Urinary bladder (tissue), 4 donors: ENCODE data around the gene ACTN1. TPM values are rescaled to one million over a fixed set of nuclear protein-coding genes. Genes with fewer than 3 reads are reported as not detected.

ENCODE experiments used
- DNase-seq: peaks from one replicate; pipeline ENCODE4 v3.0.0-alpha.2; 2015; ENCODE audit errors: extremely low spot score
- H3K27ac ChIP-seq: one replicate; pipeline ENCODE4 v1.5.1; 2013; ENCODE audit warnings: low read depth, mild to moderate bottlenecking, moderate library complexity
- H3K36me3 ChIP-seq: one replicate; pipeline ENCODE4 v1.6.1; 2013; ENCODE audit warnings: mild to moderate bottlenecking, moderate library complexity; ENCODE audit not compliant: insufficient read depth
- H3K4me1 ChIP-seq: one replicate; pipeline ENCODE4 v1.6.1; 2013; ENCODE audit warnings: mild to moderate bottlenecking, moderate library complexity; ENCODE audit not compliant: insufficient read depth
- H3K4me3 ChIP-seq: one replicate; pipeline ENCODE4 v1.5.1; 2013; ENCODE audit warnings: low read depth, low read length
- WGBS: extraction: QIAGEN DNeasy Blood & Tissue Kit; methylation state at CpG from one replicate; pipeline ENCODE4 v1.1.7; 2013; 5-methylcytosine and 5-hydroxymethylcytosine counted together
- polyA plus RNA-seq: library from polyadenylated mRNA; stranded (reverse); fragments of 200-250 nt; gene quantifications from one replicate; pipeline ENCODE4 v1.2.3, GENCODE V29; 2013
- total RNA-seq: library from RNA; depleted of rRNA; stranded (reverse); fragments of >200 nt; gene quantifications from one replicate; pipeline ENCODE4 v1.2.3, GENCODE V29; 2014
- donor health status: healthy with polysubstance abuse.
- donor health status: healthy.

The ACTN1 gene
- total and polyA plus RNA-seq, 2 donors = 150 to 723 TPM

GRCh38 chr14:68959035-68959434, 20.1 kb downstream of the ACTN1 start:
- no peak for DNase-seq
- Histone ChIP-seq H3K4me3 (no peak overlapping the region), H3K36me3 (no peaks in the 10 kb centered on the region), H3K4me1 (peaks cover 3% of the 10 kb centered on the region), H3K27ac (peak overlapping the region; percentile 45)
- 38% methylated on average over 4 of the region's 4 CpGs for WGBS

GRCh38 chr14:68958553-68958952, 20.5 kb downstream of the ACTN1 start:
- Histone ChIP-seq H3K27ac (no peak overlapping the region), H3K4me1 (peaks cover 3% of the 10 kb centered on the region), H3K4me3 (no peak overlapping the region), H3K36me3 (no peaks in the 10 kb centered on the region)
- WGBS = 8% methylated on average over 6 of the region's 6 CpGs
- no peak for DNase-seq

- Histone ChIP-seq H3K27ac (no peak overlapping the region), H3K4me1 (peaks cover 2% of the 10 kb centered on the region), H3K4me3 (no peak overlapping the region), H3K36me3 (no peaks in the 10 kb centered on the region)
- no peak for DNase-seq
- WGBS = 59% methylated on average over 12 of the region's 12 CpGs
Observed at GRCh38 chr14:68957775-68958174, 21.3 kb downstream of the ACTN1 start.

GRCh38 chr14:68956724-68957123, 22.4 kb downstream of the ACTN1 start:
- WGBS = 73% methylated on average over 3 of the region's 3 CpGs
- DNase-seq = no peak
- H3K27ac ChIP-seq = no peak overlapping the region
- H3K4me3 ChIP-seq = no peak overlapping the region
- H3K36me3 ChIP-seq = no peaks in the 10 kb centered on the region
- peaks cover 2% of the 10 kb centered on the region for H3K4me1 ChIP-seq

- peaks cover 2% of the 10 kb centered on the region for H3K4me1 ChIP-seq
- peak overlapping the region; percentile 52 for H3K27ac ChIP-seq
- H3K36me3 ChIP-seq = no peaks in the 10 kb centered on the region
- 32% methylated on average over 5 of the region's 5 CpGs for WGBS
- no peak overlapping the region for H3K4me3 ChIP-seq
- DNase-seq = no peak
Observed at GRCh38 chr14:68955851-68956179, 23.3 kb downstream of the ACTN1 start.

- no peak overlapping the region for H3K4me3 ChIP-seq
- DNase-seq = no peak
- H3K4me1 ChIP-seq = peaks cover 2% of the 10 kb centered on the region
- peak overlapping the region; percentile 28 for H3K27ac ChIP-seq
- H3K36me3 ChIP-seq = no peaks in the 10 kb centered on the region
- 29% methylated on average over 10 of the region's 10 CpGs for WGBS
Observed at GRCh38 chr14:68955164-68955850, 23.8 kb downstream of the ACTN1 start.

GRCh38 chr14:68953196-68953555, 25.9 kb downstream of the ACTN1 start:
- 40% methylated on average over 4 of the region's 4 CpGs for WGBS
- H3K4me1 ChIP-seq = peaks cover 4% of the 10 kb centered on the region
- no peak overlapping the region for H3K4me3 ChIP-seq
- H3K27ac ChIP-seq = peak overlapping the region; percentile 77
- DNase-seq = no peak
- no peaks in the 10 kb centered on the region for H3K36me3 ChIP-seq

GRCh38 chr14:68952531-68953195, 26.4 kb downstream of the ACTN1 start:
- DNase-seq = no peak
- H3K27ac ChIP-seq = peak overlapping the region; percentile 77
- no peak overlapping the region for H3K4me3 ChIP-seq
- H3K4me1 ChIP-seq = peaks cover 4% of the 10 kb centered on the region
- WGBS = 19% methylated on average over 12 of the region's 12 CpGs
- H3K36me3 ChIP-seq = no peaks in the 10 kb centered on the region

GRCh38 chr14:68951800-68952530, 27.1 kb downstream of the ACTN1 start:
- Histone ChIP-seq H3K4me1 (peaks cover 6% of the 10 kb centered on the region), H3K27ac (peak overlapping the region; percentile 46), H3K4me3 (no peak overlapping the region), H3K36me3 (no peaks in the 10 kb centered on the region)
- no peak for DNase-seq
- WGBS = 38% methylated on average over 14 of the region's 14 CpGs

- WGBS = 33% methylated on average over 19 of the region's 19 CpGs
- DNase-seq = no peak
- Histone ChIP-seq H3K27ac (peak overlapping the region; percentile 67), H3K36me3 (no peaks in the 10 kb centered on the region), H3K4me3 (no peak overlapping the region), H3K4me1 (peaks cover 6% of the 10 kb centered on the region)
Observed at GRCh38 chr14:68951035-68951797, 27.9 kb downstream of the ACTN1 start.

GRCh38 chr14:68950111-68950510, 29.0 kb downstream of the ACTN1 start:
- Histone ChIP-seq H3K4me1 (peaks cover 4% of the 10 kb centered on the region), H3K36me3 (no peaks in the 10 kb centered on the region), H3K4me3 (no peak overlapping the region), H3K27ac (no peak overlapping the region)
- no peak for DNase-seq
- 69% methylated on average over 5 of the region's 5 CpGs for WGBS

- no peak overlapping the region for H3K27ac ChIP-seq
- no peak overlapping the region for H3K4me3 ChIP-seq
- no peaks in the 10 kb centered on the region for H3K36me3 ChIP-seq
- 42% methylated on average over 2 of the region's 2 CpGs for WGBS
- no peak for DNase-seq
- peaks cover 4% of the 10 kb centered on the region for H3K4me1 ChIP-seq
Observed at GRCh38 chr14:68949601-68949965, 29.5 kb downstream of the ACTN1 start.

GRCh38 chr14:68948686-68949600, 30.2 kb downstream of the ACTN1 start:
- no peak overlapping the region for H3K4me3 ChIP-seq
- H3K4me1 ChIP-seq = peaks cover 4% of the 10 kb centered on the region
- 25% methylated on average over 12 of the region's 12 CpGs for WGBS
- no peaks in the 10 kb centered on the region for H3K36me3 ChIP-seq
- H3K27ac ChIP-seq = peak overlapping the region; percentile 15
- DNase-seq = no peak
